Measurements from ENCODE around the gene PGF. TPM values are rescaled to one million over a fixed set of nuclear protein-coding genes. Genes with fewer than 3 reads are reported as not detected.

Gene PGF
- total and polyA plus RNA-seq, 2 of the 13 experiments (the other 11 are each of a cell fraction or from before 2014, with no cell fraction given) = 10.7 to 27.5 TPM

GRCh38 chr14:74922752-74923401, 32.5 kb downstream of the PGF start, which contains the start of gene RPS6KL1 (continued):
- TF ChIP-seq ZNF138 (CRISPR knock-in tag; IDR thresholded peaks at IDR 0.05; ENCODE audit: low read depth) (no peak), PHF20 (CRISPR knock-in tag; IDR thresholded peaks at IDR 0.05) (peak; percentile 70), ATF7-NPFF (CRISPR knock-in tag; IDR thresholded peaks at IDR 0.05; ENCODE audit: low read depth) (no peak), MEF2D (CRISPR knock-in tag; IDR thresholded peaks at IDR 0.05) (no peak), PBX3 (CRISPR knock-in tag; IDR thresholded peaks at IDR 0.05; ENCODE audit: borderline replicate concordance) (no peak), ZBTB4 (CRISPR knock-in tag; IDR thresholded peaks at IDR 0.05; ENCODE audit: borderline replicate concordance) (peak; percentile 27; the same call in 1 of the 2 replicates), ETV5 (CRISPR knock-in tag; IDR thresholded peaks at IDR 0.05; ENCODE audit: borderline replicate concordance) (peak; percentile 19; the same call in 1 of the 2 replicates), MEIS1 (CRISPR knock-in tag; IDR thresholded peaks at IDR 0.05; ENCODE audit: borderline replicate concordance) (no peak), AHDC1 (CRISPR knock-in tag; IDR thresholded peaks at IDR 0.05; ENCODE audit: borderline replicate concordance) (no peak), MAX (IDR thresholded peaks at IDR 0.05) (peak; percentile 80; the same call in 1 of the 2 replicates), CREB3 (CRISPR knock-in tag; IDR thresholded peaks at IDR 0.05) (no peak), JARID2 (CRISPR knock-in tag; IDR thresholded peaks at IDR 0.05; ENCODE audit: insufficient replicate concordance) (no peak), SIX1 (CRISPR knock-in tag; IDR thresholded peaks at IDR 0.05; ENCODE audit: borderline replicate concordance) (no peak), TIGD3 (CRISPR knock-in tag; IDR thresholded peaks at IDR 0.05; ENCODE audit: borderline replicate concordance) (no peak), SP2 (CRISPR knock-in tag; IDR thresholded peaks at IDR 0.05) (peak; percentile 42; the same call in 1 of the 2 replicates)
